ENCODE measurements around the gene DMRT2.

DNA sequence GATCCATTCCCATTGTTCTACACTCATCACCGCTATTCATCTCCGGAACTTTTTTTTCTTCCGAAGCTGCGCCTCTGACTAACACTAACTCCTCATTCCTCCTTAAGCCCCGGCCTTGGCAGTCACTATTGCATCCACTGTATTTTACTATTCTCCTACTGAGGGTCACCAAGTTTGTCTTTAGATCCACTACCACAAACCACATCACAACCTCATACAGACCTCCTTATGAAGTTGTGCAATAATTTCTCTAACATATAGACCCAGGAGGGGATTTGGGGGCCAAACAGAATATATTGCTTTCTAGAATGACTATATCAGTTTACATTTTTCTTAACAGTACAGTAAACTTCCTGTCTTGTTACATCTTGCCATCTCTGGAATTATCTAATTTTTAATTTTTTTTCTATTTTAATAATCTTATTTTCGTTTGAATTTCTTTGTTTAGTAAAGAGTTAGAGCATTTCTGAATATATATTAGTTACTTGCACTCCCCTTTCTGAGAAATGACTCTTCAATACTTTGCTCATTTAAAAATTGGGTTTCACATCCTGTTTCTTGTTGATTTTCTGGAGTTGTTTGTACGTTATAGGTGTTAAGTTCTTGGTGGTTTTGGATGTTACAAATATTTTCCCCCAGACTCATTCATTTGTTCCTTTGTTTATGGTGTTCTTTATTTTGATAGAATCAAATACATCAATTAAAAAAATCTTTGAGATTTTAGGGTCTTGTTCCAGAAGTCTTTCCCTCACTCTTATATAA, 37.1 kb downstream of the DMRT2 start:
- TF ChIP-seq ZNF670 (CRISPR knock-in tag; IDR thresholded peaks at IDR 0.05; ENCODE audit: borderline replicate concordance) (no peak), ZNF878 (CRISPR knock-in tag; IDR thresholded peaks at IDR 0.05) (no peak), POLR2AphosphoS5 (IDR thresholded peaks at IDR 0.05; ENCODE audit: low read depth, low read length) (no peak), ZSCAN29 (CRISPR knock-in tag; conservative IDR thresholded peaks at IDR 0.05) (no peak), TFE3 (CRISPR knock-in tag; IDR thresholded peaks at IDR 0.05) (no peak), CREB1 (IDR thresholded peaks at IDR 0.05) (no peak), CREB1 (CRISPR knock-in tag; IDR thresholded peaks at IDR 0.05) (no peak), ZNF639 (CRISPR knock-in tag; conservative IDR thresholded peaks at IDR 0.05) (no peak), MLXIP (CRISPR knock-in tag; IDR thresholded peaks at IDR 0.05; ENCODE audit: borderline replicate concordance) (no peak), SMARCC2 (IDR thresholded peaks at IDR 0.05) (no peak), DPF2 (CRISPR knock-in tag; IDR thresholded peaks at IDR 0.05; ENCODE audit: borderline replicate concordance, low read depth) (no peak)

Data from HepG2 (cell line).